GM13977 (cell line): ENCODE results near the gene TYROBP.

ENCODE experiments used
- DNase-seq: peaks from one replicate; pipeline ENCODE4 v3.0.0; 2012; ENCODE audit warnings: low spot score
- CTCF ChIP-seq: IDR thresholded peaks from 2 replicates; pipeline ENCODE4 v1.5.1; 2012; ENCODE audit warnings: mild to moderate bottlenecking, control low read depth; ENCODE audit not compliant: insufficient read depth; ENCODE audit errors: extremely low read depth, missing control alignments
- in situ Hi-C: fragments of 300-500 bp; cut with MboI; formaldehyde crosslinking; loops from one replicate; pipeline ENCODE4 v1.12.0; 2022; ENCODE audit warnings: low sequenced_read_pairs, low pct_unique_long_range_greater_than_20kb, mixed read lengths, inconsistent platforms; ENCODE audit not compliant: unreplicated experiment

TYROBP gene

GRCh38 chr19:35890113-35890650, 17.9 kb downstream of the TYROBP start:
- in situ Hi-C loops: no loop called here
- TF ChIP-seq CTCF: no peak
- no peak for DNase-seq

GRCh38 chr19:35889370-35890112, 18.6 kb downstream of the TYROBP start:
- in situ Hi-C loops: loop anchor here (5.0 kb wide), 1 partner anchor 43 kb away; no protein-coding TSS in a partner anchor
- no peak for DNase-seq
- no peak for TF ChIP-seq CTCF

GRCh38 chr19:35888398-35888797, 19.7 kb downstream of the TYROBP start:
- TF ChIP-seq CTCF: no peak
- in situ Hi-C loops: loop anchor here (5.0 kb wide), 1 partner anchor 44 kb away; no protein-coding TSS in a partner anchor
- DNase-seq: no peak

GRCh38 chr19:35887197-35887596, 20.9 kb downstream of the TYROBP start:
- no peak for DNase-seq
- in situ Hi-C loops: loop anchor here (5.0 kb wide), 1 partner anchor 45 kb away; no protein-coding TSS in a partner anchor
- no peak for TF ChIP-seq CTCF

- in situ Hi-C loops: loop anchor here (5.0 kb wide), 1 partner anchor 46 kb away; no protein-coding TSS in a partner anchor
- no peak for TF ChIP-seq CTCF
- DNase-seq: no peak
Observed at GRCh38 chr19:35885904-35886303, 22.2 kb downstream of the TYROBP start.

GRCh38 chr19:35885225-35885738, 22.8 kb downstream of the TYROBP start:
- DNase-seq: no peak
- in situ Hi-C loops: loop anchor here (5.0 kb wide), 1 partner anchor 47 kb away; no protein-coding TSS in a partner anchor
- TF ChIP-seq CTCF: no peak
